MM.1S (cell line): ENCODE measurements around the gene MIS12.

ENCODE experiments used
- DNase-seq: peaks from one replicate; pipeline ENCODE4 v3.0.0-alpha.2; 2015
- H2AFZ ChIP-seq: fragments of 300-600 bp; sonication (generic); 2 replicates; pipeline ENCODE4 v1.6.0; 2016; ENCODE audit warnings: antibody characterized with exemption, low read length
- H3F3A ChIP-seq: fragments of 300-600 bp; sonication (generic); 2 replicates; pipeline ENCODE4 v1.6.1; 2016; ENCODE audit warnings: mild to moderate bottlenecking, antibody characterized with exemption, low read length, moderate library complexity, mixed read lengths; ENCODE audit not compliant: insufficient read depth
- H3K27ac ChIP-seq: fragments of 300-600 bp; sonication (generic); 2 replicates; pipeline ENCODE4 v1.5.1; 2016; ENCODE audit warnings: mild to moderate bottlenecking, low read length
- H3K27me3 ChIP-seq: fragments of 300-600 bp; sonication (generic); replicated peaks from 2 replicates; pipeline ENCODE4 v1.6.0; 2016; ENCODE audit warnings: low read length; ENCODE audit not compliant: insufficient read depth
- H3K36me3 ChIP-seq: fragments of 300-600 bp; sonication (generic); replicated peaks from 2 replicates; pipeline ENCODE4 v1.6.1; 2016; ENCODE audit warnings: mild to moderate bottlenecking, low read length, mixed read lengths; ENCODE audit not compliant: insufficient read depth
- H3K4me1 ChIP-seq: fragments of 300-600 bp; sonication (generic); 2 replicates; pipeline ENCODE4 v1.6.1; 2016; ENCODE audit warnings: low read length, mixed read lengths
- H3K4me2 ChIP-seq: fragments of 300-600 bp; sonication (generic); 2 replicates; pipeline ENCODE4 v1.6.0; 2016; ENCODE audit warnings: low read depth, low read length
- H3K4me3 ChIP-seq: fragments of 300-600 bp; sonication (generic); 2 replicates; pipeline ENCODE4 v1.5.1; 2016; ENCODE audit warnings: low read length, mixed read lengths
- H3K79me2 ChIP-seq: fragments of 300-600 bp; sonication (generic); 2 replicates; pipeline ENCODE4 v1.6.1; 2016; ENCODE audit warnings: mixed run types, low read length, mixed read lengths
- H3K9ac ChIP-seq: fragments of 300-600 bp; sonication (generic); 2 replicates; pipeline ENCODE4 v1.6.1; 2016; ENCODE audit warnings: low read length, mixed read lengths
- H3K9me2 ChIP-seq: fragments of 300-600 bp; sonication (generic); replicated peaks from 2 replicates; pipeline ENCODE4 v1.6.1; 2016; ENCODE audit warnings: mild to moderate bottlenecking, low read length, mixed read lengths; ENCODE audit not compliant: insufficient read depth
- H3K9me3 ChIP-seq: fragments of 300-600 bp; sonication (generic); replicated peaks from 2 replicates; pipeline ENCODE4 v1.6.1; 2016; ENCODE audit warnings: mild to moderate bottlenecking, low read length, mixed read lengths; ENCODE audit not compliant: insufficient read depth
- H4K20me1 ChIP-seq: fragments of 300-600 bp; sonication (generic); 2 replicates; pipeline ENCODE4 v1.6.1; 2016; ENCODE audit warnings: mild to moderate bottlenecking, low read length, moderate library complexity, mixed read lengths; ENCODE audit not compliant: insufficient read depth
- CTCF ChIP-seq: fragments of 300-600 bp; sonication (generic); IDR thresholded peaks from 2 replicates; pipeline ENCODE4 v1.5.1; 2016; ENCODE audit warnings: antibody characterized with exemption, low read length, mixed read lengths
- EZH2 ChIP-seq: fragments of 300-600 bp; sonication (generic); optimal IDR thresholded peaks from 2 replicates; pipeline ENCODE3; 2017; ENCODE audit warnings: low read depth, mild to moderate bottlenecking, antibody characterized with exemption, low read length, mixed read lengths
- EZH2phosphoT487 ChIP-seq: fragments of 300-600 bp; sonication (generic); IDR thresholded peaks from 2 replicates; pipeline ENCODE4 v1.6.1; 2018; ENCODE audit warnings: antibody characterized with exemption, low read length

MIS12 gene

GRCh38 chr17:5506307-5506706 is 19.9 kb downstream of the MIS12 start:
- no peaks in the 10 kb centered on the region for H3K79me2 ChIP-seq
- no peak overlapping the region for H3K9ac ChIP-seq
- DNase-seq: no peak
- H3F3A ChIP-seq: 0 out of 2 replicates have a peak, but pooled peaks cover 3% of the 10 kb centered on the region
- no peak for TF ChIP-seq EZH2phosphoT487
- TF ChIP-seq EZH2: no peak
- no peak for TF ChIP-seq CTCF
- no peak overlapping the region for H3K27ac ChIP-seq
- H3K4me1 ChIP-seq: 0 out of 2 replicates have a peak, but pooled peaks cover 3% of the 10 kb centered on the region
- no peaks in the 10 kb centered on the region for H3K27me3 ChIP-seq
- H3K4me3 ChIP-seq: no peak overlapping the region
- no peak overlapping the region for H3K4me2 ChIP-seq
- no peaks in the 10 kb centered on the region for H3K9me3 ChIP-seq
- no peaks in the 10 kb centered on the region for H3K9me2 ChIP-seq
- no peaks in the 10 kb centered on the region for H4K20me1 ChIP-seq
- H3K36me3 ChIP-seq: no peaks in the 10 kb centered on the region
- no peak overlapping the region for H2AFZ ChIP-seq

GRCh38 chr17:5508810-5509209 is 22.4 kb downstream of the MIS12 start:
- H3K79me2 ChIP-seq: no peaks in the 10 kb centered on the region
- no peak overlapping the region for H3K4me2 ChIP-seq
- no peaks in the 10 kb centered on the region for H3K9me3 ChIP-seq
- H3K4me1 ChIP-seq: no peaks in the 10 kb centered on the region
- TF ChIP-seq EZH2 (no peak), EZH2phosphoT487 (no peak), CTCF (no peak)
- no peaks in the 10 kb centered on the region for H3K36me3 ChIP-seq
- H3K4me3 ChIP-seq: no peak overlapping the region
- H3K9ac ChIP-seq: no peak overlapping the region
- no peaks in the 10 kb centered on the region for H3F3A ChIP-seq
- DNase-seq: no peak
- H3K9me2 ChIP-seq: no peaks in the 10 kb centered on the region
- H3K27ac ChIP-seq: no peak overlapping the region
- H2AFZ ChIP-seq: no peak overlapping the region
- H4K20me1 ChIP-seq: no peaks in the 10 kb centered on the region
- H3K27me3 ChIP-seq: no peaks in the 10 kb centered on the region

- Histone ChIP-seq H4K20me1 (no peaks in the 10 kb centered on the region), H3K4me2 (no peak overlapping the region), H3K27ac (no peak overlapping the region), H3K9me3 (no peaks in the 10 kb centered on the region), H3K36me3 (no peaks in the 10 kb centered on the region), H3K4me1 (no peaks in the 10 kb centered on the region), H3F3A (no peaks in the 10 kb centered on the region), H3K27me3 (no peaks in the 10 kb centered on the region), H3K9me2 (no peaks in the 10 kb centered on the region), H3K9ac (no peak overlapping the region), H3K4me3 (no peak overlapping the region), H2AFZ (no peak overlapping the region), H3K79me2 (no peaks in the 10 kb centered on the region)
- TF ChIP-seq CTCF (no peak), EZH2phosphoT487 (no peak), EZH2 (no peak)
- no peak for DNase-seq
Measured at GRCh38 chr17:5509482-5509881, 23.1 kb downstream of the MIS12 start.
